GM12875 (cell line): Measurements from ENCODE around the gene LRRC42.

ENCODE experiments used
- H3K4me3 ChIP-seq: one replicate; pipeline ENCODE4 v1.5.1; 2011; ENCODE audit warnings: low read depth, low read length, control low read depth
- TF ChIP-seq, protein P1 (sequence below): IDR thresholded peaks from 2 replicates; pipeline ENCODE4 v1.5.1; 2011; ENCODE audit warnings: low read depth, mild to moderate bottlenecking, control low read depth, inconsistent platforms, low read length, moderate library complexity, borderline replicate concordance; ENCODE audit not compliant: insufficient read depth

LRRC42 gene, protein sequence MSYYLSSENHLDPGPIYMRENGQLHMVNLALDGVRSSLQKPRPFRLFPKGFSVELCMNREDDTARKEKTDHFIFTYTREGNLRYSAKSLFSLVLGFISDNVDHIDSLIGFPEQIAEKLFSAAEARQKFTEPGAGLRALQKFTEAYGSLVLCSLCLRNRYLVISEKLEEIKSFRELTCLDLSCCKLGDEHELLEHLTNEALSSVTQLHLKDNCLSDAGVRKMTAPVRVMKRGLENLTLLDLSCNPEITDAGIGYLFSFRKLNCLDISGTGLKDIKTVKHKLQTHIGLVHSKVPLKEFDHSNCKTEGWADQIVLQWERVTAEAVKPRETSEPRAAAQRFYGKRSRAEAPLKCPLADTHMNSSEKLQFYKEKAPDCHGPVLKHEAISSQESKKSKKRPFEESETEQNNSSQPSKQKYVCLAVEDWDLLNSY

DNA sequence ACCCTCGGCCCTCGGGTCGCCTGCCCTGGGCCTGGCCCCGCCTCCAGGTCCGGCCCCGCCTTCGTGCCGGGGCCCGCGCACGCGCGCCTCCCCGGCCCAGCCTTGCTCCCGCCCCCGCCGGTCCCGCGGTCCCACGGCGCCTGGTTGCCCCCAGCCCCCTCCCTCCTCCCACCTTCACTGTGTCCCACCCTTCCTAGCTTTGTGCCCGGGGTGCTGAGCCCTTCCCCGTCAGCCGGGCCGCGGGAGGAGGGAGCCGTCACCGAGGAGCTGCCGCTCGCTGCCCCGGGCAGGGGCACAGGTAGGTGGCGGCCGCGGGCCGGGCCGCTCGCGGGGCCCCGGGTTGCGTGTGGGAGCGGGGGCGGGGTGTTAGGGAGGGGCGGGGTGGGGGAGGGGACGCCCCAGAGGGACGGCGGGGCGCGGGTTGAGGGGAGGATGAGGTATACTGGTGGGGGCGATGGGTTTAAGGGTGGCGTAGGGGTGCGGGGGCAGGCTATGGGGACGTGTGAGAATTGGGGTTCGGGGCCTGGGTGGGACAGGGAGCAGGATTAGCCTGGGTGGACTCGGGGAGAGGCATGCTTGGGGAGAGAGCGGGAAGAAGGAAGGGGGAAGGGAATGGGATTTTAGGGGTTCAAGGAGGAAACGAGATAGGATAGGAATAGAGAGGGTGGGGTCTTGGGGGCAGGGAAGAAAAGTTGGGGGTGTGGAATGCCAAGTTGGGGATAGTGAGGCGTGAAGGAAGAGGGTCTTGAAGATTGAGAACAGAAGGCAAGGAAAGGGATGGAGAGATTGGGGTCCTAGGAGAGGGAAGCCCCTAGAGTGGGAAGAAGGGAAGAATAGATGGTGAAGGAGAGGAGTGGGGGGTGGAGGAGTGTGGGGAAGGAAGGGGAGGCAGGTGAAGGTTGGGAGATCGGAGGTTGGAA is at the start of gene LRRC42:
Gene LRRC42 (plus strand): TSS at position 99 of the 920 bp plus-strand sequence. CDS start 5,650 bp downstream, outside the sequence.
- TF ChIP-seq, protein P1, sequence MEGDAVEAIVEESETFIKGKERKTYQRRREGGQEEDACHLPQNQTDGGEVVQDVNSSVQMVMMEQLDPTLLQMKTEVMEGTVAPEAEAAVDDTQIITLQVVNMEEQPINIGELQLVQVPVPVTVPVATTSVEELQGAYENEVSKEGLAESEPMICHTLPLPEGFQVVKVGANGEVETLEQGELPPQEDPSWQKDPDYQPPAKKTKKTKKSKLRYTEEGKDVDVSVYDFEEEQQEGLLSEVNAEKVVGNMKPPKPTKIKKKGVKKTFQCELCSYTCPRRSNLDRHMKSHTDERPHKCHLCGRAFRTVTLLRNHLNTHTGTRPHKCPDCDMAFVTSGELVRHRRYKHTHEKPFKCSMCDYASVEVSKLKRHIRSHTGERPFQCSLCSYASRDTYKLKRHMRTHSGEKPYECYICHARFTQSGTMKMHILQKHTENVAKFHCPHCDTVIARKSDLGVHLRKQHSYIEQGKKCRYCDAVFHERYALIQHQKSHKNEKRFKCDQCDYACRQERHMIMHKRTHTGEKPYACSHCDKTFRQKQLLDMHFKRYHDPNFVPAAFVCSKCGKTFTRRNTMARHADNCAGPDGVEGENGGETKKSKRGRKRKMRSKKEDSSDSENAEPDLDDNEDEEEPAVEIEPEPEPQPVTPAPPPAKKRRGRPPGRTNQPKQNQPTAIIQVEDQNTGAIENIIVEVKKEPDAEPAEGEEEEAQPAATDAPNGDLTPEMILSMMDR = peak; percentile 50
- H3K4me3 ChIP-seq = peak within 1 kb of the TSS; percentile 91

- TF ChIP-seq, protein P1 = no peak
These were observed 49.4 kb upstream of the LRRC42 start for GRCh38 chr1:53896635-53897229.

GRCh38 chr1:53899206-53899628 is 46.9 kb upstream of the LRRC42 start:
- TF ChIP-seq, protein P1 = no peak
- H3K4me3 ChIP-seq = no peak overlapping the region

More at GRCh38 chr1:53896635-53897229, 49.4 kb upstream of the LRRC42 start:
- no peak overlapping the region for H3K4me3 ChIP-seq

DNA sequence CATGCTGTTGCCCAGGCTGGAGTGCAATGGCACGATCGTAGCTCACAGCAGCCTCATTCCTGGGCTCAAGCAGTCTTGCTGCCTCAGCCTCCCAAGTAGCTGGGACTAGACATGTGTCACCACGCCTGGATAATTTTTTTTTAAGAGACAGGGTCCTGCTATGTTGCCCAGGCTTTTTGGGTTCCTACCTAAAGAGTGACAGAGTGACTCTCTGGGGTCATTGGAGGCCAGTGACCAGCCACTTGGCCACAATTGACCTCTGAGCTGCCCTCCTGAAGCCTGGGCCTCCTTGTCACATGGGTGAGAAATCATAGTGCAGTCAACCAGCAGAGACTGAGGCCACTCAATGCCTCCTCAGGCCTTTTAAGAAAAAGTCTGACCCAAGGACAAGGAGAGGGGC is 46.4 kb upstream of the LRRC42 start:
- H3K4me3 ChIP-seq = no peak overlapping the region
- TF ChIP-seq, protein P1 = no peak

GRCh38 chr1:53902235-53903138 is 43.7 kb upstream of the LRRC42 start:
- no peak overlapping the region for H3K4me3 ChIP-seq
- TF ChIP-seq, protein P1 = no peak

DNA sequence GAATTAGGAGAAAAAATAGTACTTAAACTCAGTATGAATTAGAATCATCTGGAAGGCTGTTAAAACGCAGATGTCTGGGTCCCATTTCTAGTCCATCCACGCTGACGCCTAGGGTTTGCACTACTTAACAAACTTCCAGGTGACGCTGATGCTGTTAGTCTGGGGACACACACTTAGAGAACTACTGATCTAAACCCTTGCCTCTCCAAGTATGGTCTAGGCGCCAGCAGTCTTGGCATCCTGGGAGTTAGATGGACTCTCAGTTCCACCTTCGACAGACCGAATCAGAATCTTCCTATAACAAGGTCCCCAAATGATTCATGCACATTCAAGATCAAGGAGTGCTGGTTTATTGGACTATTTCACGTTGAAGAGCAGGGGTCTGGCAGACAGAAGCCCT is 40.6 kb upstream of the LRRC42 start:
- no peak overlapping the region for H3K4me3 ChIP-seq
- TF ChIP-seq, protein P1 = no peak
